SK-N-SH (cell line): Measurements from ENCODE around the gene SLC16A12. TPM values are rescaled to one million over a fixed set of nuclear protein-coding genes. Genes with fewer than 3 reads are reported as not detected.

Experiments used
- CTCF ChIA-PET: fragments of 300-600, 350-600 bp; formaldehyde crosslinking; extraction: SDS; loops from one replicate; lab custom pipeline; 2021; lab: Yijun Ruan, JAX
- POLR2A ChIA-PET: fragments of 350-600 bp; sonication (Branson Sonifier 250); formaldehyde crosslinking; extraction: SDS; loops from one replicate; lab custom pipeline; 2020; ENCODE audit warnings: antibody characterized with exemption, inconsistent platforms; lab: Yijun Ruan, JAX
- DNase-seq: peaks from one replicate; pipeline ENCODE4 v3.0.0; 2012
- H2AFZ ChIP-seq: fragments of 200-600 bp; sonication (generic); 2 replicates; pipeline ENCODE4 v1.8.1; 2016; ENCODE audit warnings: antibody characterized with exemption, mild to moderate bottlenecking, low read depth
- H3F3A ChIP-seq: fragments of 200-600 bp; sonication (generic); replicated peaks from 2 replicates; pipeline ENCODE3; 2016; ENCODE audit warnings: antibody characterized with exemption, mild to moderate bottlenecking; ENCODE audit not compliant: insufficient read depth
- H3K27ac ChIP-seq, 2 experiments: fragments of 200-500 bp in 1 of 2; fragments of 200-600 bp in 1 of 2; sonication (Bioruptor generic) in 1 of 2; sonication (generic), shearing (Covaris generic) in 1 of 2; 2 replicates each; pipeline versions ENCODE4 v1.5.1 to v1.6.1; 2014 to 2016; ENCODE audit warnings: low read depth in 2 of 2, inconsistent platforms in 1 of 2, low read length in 1 of 2, mild to moderate bottlenecking in 1 of 2, mixed read lengths in 1 of 2
- H3K27me3 ChIP-seq: fragments of 200-600 bp; sonication (generic), shearing (Covaris generic); 2 replicates; pipeline ENCODE4 v1.6.1; 2016; ENCODE audit warnings: mixed run types; ENCODE audit not compliant: insufficient read depth
- H3K36me3 ChIP-seq, 2 experiments: fragments of 200-500 bp in 1 of 2; fragments of 200-600 bp in 1 of 2; sonication (Bioruptor generic) in 1 of 2; sonication (generic) in 1 of 2; replicated peaks in 1 of 2; 2 replicates each; pipeline versions ENCODE3 to v1.5.1; 2014 to 2016; ENCODE audit warnings: low read length in 1 of 2, mild to moderate bottlenecking in 1 of 2; ENCODE audit not compliant: insufficient read depth in 2 of 2, control insufficient read depth in 1 of 2
- H3K4me1 ChIP-seq, 2 experiments: fragments of 200-500 bp in 1 of 2; fragments of 200-600 bp in 1 of 2; sonication (Bioruptor generic) in 1 of 2; sonication (generic), shearing (Covaris generic) in 1 of 2; 2 replicates each; pipeline versions ENCODE4 v1.5.1 to v1.6.1; 2014 to 2016; ENCODE audit warnings: low read depth in 1 of 2, low read length in 1 of 2, mixed run types in 1 of 2; ENCODE audit not compliant: insufficient read depth in 2 of 2, control insufficient read depth in 1 of 2
- H3K4me2 ChIP-seq: fragments of 200-600 bp; sonication (generic), shearing (Covaris generic); 2 replicates; pipeline ENCODE4 v1.6.1; 2017; ENCODE audit warnings: mixed run types
- H3K4me3 ChIP-seq, 2 experiments: fragments of 200-500 bp in 1 of 2; fragments of 200-600 bp in 1 of 2; sonication (Bioruptor generic) in 1 of 2; sonication (generic), shearing (Covaris generic) in 1 of 2; 2 replicates each; pipeline versions ENCODE4 v1.5.1 to v1.8.1; 2014 to 2016; ENCODE audit warnings: low read depth in 2 of 2, inconsistent platforms in 1 of 2, low read length in 1 of 2, mild to moderate bottlenecking in 1 of 2, mixed read lengths in 1 of 2, moderate library complexity in 1 of 2
- H3K79me2 ChIP-seq: fragments of 200-600 bp; sonication (generic); 2 replicates; pipeline ENCODE4 v1.8.1; 2017; ENCODE audit warnings: mild to moderate bottlenecking; ENCODE audit not compliant: insufficient read depth
- H3K9ac ChIP-seq: fragments of 200-600 bp; sonication (generic); 2 replicates; pipeline ENCODE4 v1.6.1; 2017; ENCODE audit warnings: mixed run types
- H3K9me2 ChIP-seq: fragments of 200-600 bp; sonication (generic); 2 replicates; pipeline ENCODE4 v1.6.1; 2017; ENCODE audit warnings: mixed run types
- H3K9me3 ChIP-seq: fragments of 200-600 bp; sonication (generic); 2 replicates; pipeline ENCODE4 v1.6.1; 2017; ENCODE audit warnings: mixed run types, mild to moderate bottlenecking, moderate library complexity
- H4K20me1 ChIP-seq: fragments of 200-600 bp; sonication (generic); 2 replicates; pipeline ENCODE4 v1.6.1; 2017; ENCODE audit warnings: mild to moderate bottlenecking, mixed run types; ENCODE audit not compliant: insufficient read depth
- ELF1 ChIP-seq: IDR thresholded peaks from 2 replicates; pipeline ENCODE4 v1.4.0; 2012
- EP300 ChIP-seq, 2 experiments: IDR thresholded peaks; 2 replicates each; pipeline versions ENCODE4 v1.4.0 to v1.6.1; 2012; ENCODE audit warnings: borderline replicate concordance in 1 of 2, low read depth in 1 of 2, low read length in 1 of 2
- FOSL2 ChIP-seq: IDR thresholded peaks from 2 replicates; pipeline ENCODE4 v1.4.0; 2012; ENCODE audit warnings: low read depth, mild to moderate bottlenecking, moderate library complexity, borderline replicate concordance
- FOXJ3 ChIP-seq: sonication (generic); formaldehyde crosslinking; IDR thresholded peaks from 2 replicates; pipeline ENCODE4 v1.5.1; 2020; ENCODE audit warnings: mild to moderate bottlenecking, missing genetic modification reagents
- FOXM1 ChIP-seq: IDR thresholded peaks from 2 replicates; pipeline ENCODE4 v1.4.0; 2012; ENCODE audit warnings: low read depth, mild to moderate bottlenecking
- IRF3 ChIP-seq: fragments of 150-350 bp; IDR thresholded peaks from 2 replicates; pipeline ENCODE4 v1.6.1; 2016; ENCODE audit warnings: mild to moderate bottlenecking, low read depth, low read length
- JUND ChIP-seq: IDR thresholded peaks from 2 replicates; pipeline ENCODE4 v1.4.0; 2012
- MEF2A ChIP-seq: IDR thresholded peaks from 2 replicates; pipeline ENCODE4 v1.4.0; 2012; ENCODE audit warnings: low read depth, borderline replicate concordance
- NRF1 ChIP-seq: IDR thresholded peaks from 2 replicates; pipeline ENCODE4 v1.6.1; 2012; ENCODE audit warnings: low read depth, mild to moderate bottlenecking, low read length
- PBX3 ChIP-seq: IDR thresholded peaks from 2 replicates; pipeline ENCODE4; 2012
- RAD21 ChIP-seq: IDR thresholded peaks from 2 replicates; pipeline ENCODE4 v1.6.1; 2012; ENCODE audit warnings: mild to moderate bottlenecking, low read length
- RXRA ChIP-seq: IDR thresholded peaks from 2 replicates; pipeline ENCODE4 v1.4.0; 2012; ENCODE audit warnings: low read depth, mild to moderate bottlenecking, borderline replicate concordance
- SMC3 ChIP-seq: IDR thresholded peaks from 2 replicates; pipeline ENCODE4 v1.6.1; 2012; ENCODE audit warnings: low read depth, low read length, improper control_type of control experiment
- TCF12 ChIP-seq: IDR thresholded peaks from 2 replicates; pipeline ENCODE4 v1.4.0; 2012
- USF2 ChIP-seq: fragments of 150-350 bp; IDR thresholded peaks from 2 replicates; pipeline ENCODE4 v1.6.1; 2017; ENCODE audit warnings: antibody characterized with exemption, low read length, low read depth, borderline replicate concordance
- WGBS: methylation state at CpG from one replicate; pipeline ENCODE4 v1.1.6; 2017; ENCODE audit warnings: low lambda C conversion rate; 5-methylcytosine and 5-hydroxymethylcytosine counted together
- polyA plus RNA-seq, 3 experiments: library from polyadenylated mRNA; depleted of rRNA; stranded (reverse); fragments of >200 nt; gene quantifications; 2 replicates each; pipeline ENCODE4 v1.2.3, GENCODE V29; 2012
- TF ChIP-seq, protein P1 (sequence below): fragments of 200-600 bp; sonication (generic); IDR thresholded peaks from 2 replicates; pipeline ENCODE4 v1.6.1; 2017; ENCODE audit warnings: antibody characterized with exemption, mild to moderate bottlenecking, moderate library complexity

The SLC16A12 gene
- polyA plus RNA-seq, 1 of the 3 experiments (the other 2 are of a cell fraction): 0.13 TPM

DNA sequence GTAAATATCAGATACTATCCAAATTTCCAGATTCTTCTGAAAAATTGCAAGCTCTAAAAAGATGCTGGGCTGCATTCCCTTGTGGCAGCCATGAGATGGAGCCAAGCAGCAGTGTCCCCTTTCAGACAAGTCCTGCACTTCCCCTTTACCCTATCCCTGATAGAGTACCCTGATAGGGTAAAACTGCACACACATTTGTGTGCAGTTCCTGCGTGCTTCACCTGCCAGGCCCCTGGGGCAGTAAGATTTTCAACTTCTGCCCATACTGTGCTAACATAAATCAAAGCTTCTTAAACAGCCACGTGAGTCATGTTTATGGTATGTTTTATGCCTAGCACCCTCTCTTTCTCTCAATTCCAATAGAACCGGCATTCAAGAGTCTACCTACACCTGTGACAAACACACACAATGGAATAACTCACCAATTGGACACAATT is 68.8 kb downstream of the SLC16A12 start:
- H3K9ac ChIP-seq: no peak overlapping the region
- H3K79me2 ChIP-seq: no peaks in the 10 kb centered on the region
- DNase-seq: peak; percentile 23
- POLR2A ChIA-PET: interaction anchor here (0.7 kb wide), 1 partner anchor 90 kb away, joined by 3 read pairs; no protein-coding TSS in a partner anchor
- H3K9me2 ChIP-seq: no peaks in the 10 kb centered on the region
- H3K4me2 ChIP-seq: peak overlapping the region; percentile 29; the same call in 1 of the 2 replicates
- H3K27ac ChIP-seq: peak overlapping the region in 1 of 2 experiments; percentile 41; a peak in 1 of 4 replicates
- 12% methylated on average over 3 of the region's 3 CpGs for WGBS
- H3K4me3 ChIP-seq: no peak overlapping the region
- peak overlapping the region; percentile 33; the same call in 1 of the 2 replicates for H2AFZ ChIP-seq
- H3F3A ChIP-seq: peaks cover 11% of the 10 kb centered on the region
- H3K9me3 ChIP-seq: no peaks in the 10 kb centered on the region
- no peaks in the 10 kb centered on the region for H4K20me1 ChIP-seq
- CTCF ChIA-PET: interaction anchor here (0.6 to 3.7 kb wide), 25 partner anchors 8 to 348 kb away, joined by 3 to 20 read pairs (median 4); partner anchors contain the start of gene SLC16A12
- no peaks in the 10 kb centered on the region for H3K27me3 ChIP-seq
- H3K36me3 ChIP-seq: no peaks in the 10 kb centered on the region
- TF ChIP-seq EP300 (IDR thresholded peaks at IDR 0.05; ENCODE audit: borderline replicate concordance in 1 of 2, low read depth in 1 of 2, low read length in 1 of 2) (peak in 1 of 2 experiments; percentile 36; a peak in 1 of 4 replicates), TCF12 (peak; percentile 38; the same call in 1 of the 2 replicates), ELF1 (no peak), USF2 (no peak), FOSL2 (peak; percentile 49; the same call in 1 of the 2 replicates), RAD21 (peak; percentile 71), PBX3 (peak; percentile 79), SMC3 (peak; percentile 62), NRF1 (no peak), FOXJ3 (CRISPR knock-in tag) (no peak), IRF3 (no peak), RXRA (no peak), MEF2A (no peak), JUND (peak; percentile 67), FOXM1 (no peak)
- TF ChIP-seq, protein P1, sequence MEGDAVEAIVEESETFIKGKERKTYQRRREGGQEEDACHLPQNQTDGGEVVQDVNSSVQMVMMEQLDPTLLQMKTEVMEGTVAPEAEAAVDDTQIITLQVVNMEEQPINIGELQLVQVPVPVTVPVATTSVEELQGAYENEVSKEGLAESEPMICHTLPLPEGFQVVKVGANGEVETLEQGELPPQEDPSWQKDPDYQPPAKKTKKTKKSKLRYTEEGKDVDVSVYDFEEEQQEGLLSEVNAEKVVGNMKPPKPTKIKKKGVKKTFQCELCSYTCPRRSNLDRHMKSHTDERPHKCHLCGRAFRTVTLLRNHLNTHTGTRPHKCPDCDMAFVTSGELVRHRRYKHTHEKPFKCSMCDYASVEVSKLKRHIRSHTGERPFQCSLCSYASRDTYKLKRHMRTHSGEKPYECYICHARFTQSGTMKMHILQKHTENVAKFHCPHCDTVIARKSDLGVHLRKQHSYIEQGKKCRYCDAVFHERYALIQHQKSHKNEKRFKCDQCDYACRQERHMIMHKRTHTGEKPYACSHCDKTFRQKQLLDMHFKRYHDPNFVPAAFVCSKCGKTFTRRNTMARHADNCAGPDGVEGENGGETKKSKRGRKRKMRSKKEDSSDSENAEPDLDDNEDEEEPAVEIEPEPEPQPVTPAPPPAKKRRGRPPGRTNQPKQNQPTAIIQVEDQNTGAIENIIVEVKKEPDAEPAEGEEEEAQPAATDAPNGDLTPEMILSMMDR: peak; percentile 68
- peaks cover 3 to 22% of the 10 kb centered on the region in 2 experiments; a peak in 2 of 4 replicates for H3K4me1 ChIP-seq
